Measurements from ENCODE around the gene TRIM17.

The TRIM17 gene

DNA sequence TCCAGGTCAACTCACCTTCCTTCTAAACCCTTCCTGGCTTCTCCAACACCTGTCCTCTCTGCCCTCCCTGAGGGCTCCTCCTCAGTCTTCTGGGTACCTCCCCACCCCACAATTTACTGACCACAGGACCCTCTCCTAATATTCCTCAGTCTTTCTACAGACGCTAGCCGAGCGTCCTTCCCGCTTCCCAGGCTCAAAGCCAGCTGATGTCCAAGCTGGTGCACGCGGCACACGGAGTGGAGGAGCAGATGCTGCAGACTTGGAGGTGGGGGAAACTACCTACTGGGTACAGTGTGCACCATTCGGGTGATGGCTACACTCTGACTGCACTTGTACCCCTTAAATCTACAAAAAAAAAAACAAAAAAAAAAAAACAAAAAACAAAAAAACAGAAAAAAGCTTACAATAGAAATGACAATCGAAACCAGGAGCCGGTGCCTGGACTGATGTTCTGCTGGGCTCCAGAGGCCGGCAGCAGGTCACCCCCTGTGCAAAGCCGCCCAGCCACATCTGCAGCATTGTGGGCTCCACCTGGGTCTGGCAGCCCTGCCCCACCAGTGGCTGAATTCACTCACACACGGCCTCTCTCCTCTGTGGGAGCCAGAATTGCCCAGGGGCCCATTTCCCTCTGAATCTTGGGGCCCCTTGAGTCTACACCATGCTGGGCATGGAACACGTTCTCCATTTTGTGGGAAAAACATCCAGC lies 17.0 kb downstream of the TRIM17 start:
- H3K27me3 ChIP-seq (ENCODE audit: low read depth, low read length), result no peaks in the 10 kb centered on the region
- no peak overlapping the region for H3K4me2 ChIP-seq (ENCODE audit: low read length)
- no peak overlapping the region for H3K9ac ChIP-seq (ENCODE audit: low read length)
- H3K36me3 ChIP-seq (replicated peaks; ENCODE audit: low read depth, low read length), result peaks cover 65% of the 10 kb centered on the region
- H3K9me3 ChIP-seq (ENCODE audit: insufficient read depth, low read length), result no peaks in the 10 kb centered on the region
- no peak overlapping the region for H3K27ac ChIP-seq (ENCODE audit: low read length)
- H3K79me2 ChIP-seq (ENCODE audit: low read length), result peaks cover 57% of the 10 kb centered on the region
- H2AFZ ChIP-seq (ENCODE audit: low read depth, low read length), result no peak overlapping the region
- H4K20me1 ChIP-seq (ENCODE audit: insufficient read depth, low read length), result peaks cover 41% of the 10 kb centered on the region
- TF ChIP-seq EZH2phosphoT487 (IDR thresholded peaks at IDR 0.05; ENCODE audit: low read depth), result no peak
- H3K4me3 ChIP-seq (ENCODE audit: low read length), result no peak overlapping the region
- H3K4me1 ChIP-seq (ENCODE audit: low read length), result peaks cover 6% of the 10 kb centered on the region

GRCh38 chr1:228398741-228399461 lies 17.8 kb downstream of the TRIM17 start:
- no peaks in the 10 kb centered on the region for H3K9me3 ChIP-seq (ENCODE audit: insufficient read depth, low read length)
- H3K27me3 ChIP-seq (ENCODE audit: low read depth, low read length), result no peaks in the 10 kb centered on the region
- peaks cover 63% of the 10 kb centered on the region for H3K36me3 ChIP-seq (replicated peaks; ENCODE audit: low read depth, low read length)
- no peak overlapping the region for H3K9ac ChIP-seq (ENCODE audit: low read length)
- H2AFZ ChIP-seq (ENCODE audit: low read depth, low read length), result no peak overlapping the region
- H3K4me2 ChIP-seq (ENCODE audit: low read length), result no peak overlapping the region
- H3K4me1 ChIP-seq (ENCODE audit: low read length), result no peaks in the 10 kb centered on the region
- H3K4me3 ChIP-seq (ENCODE audit: low read length), result no peak overlapping the region
- H3K79me2 ChIP-seq (ENCODE audit: low read length), result peaks cover 50% of the 10 kb centered on the region
- H3K27ac ChIP-seq (ENCODE audit: low read length), result no peak overlapping the region
- H4K20me1 ChIP-seq (ENCODE audit: insufficient read depth, low read length), result peaks cover 33% of the 10 kb centered on the region
- TF ChIP-seq, protein P1, sequence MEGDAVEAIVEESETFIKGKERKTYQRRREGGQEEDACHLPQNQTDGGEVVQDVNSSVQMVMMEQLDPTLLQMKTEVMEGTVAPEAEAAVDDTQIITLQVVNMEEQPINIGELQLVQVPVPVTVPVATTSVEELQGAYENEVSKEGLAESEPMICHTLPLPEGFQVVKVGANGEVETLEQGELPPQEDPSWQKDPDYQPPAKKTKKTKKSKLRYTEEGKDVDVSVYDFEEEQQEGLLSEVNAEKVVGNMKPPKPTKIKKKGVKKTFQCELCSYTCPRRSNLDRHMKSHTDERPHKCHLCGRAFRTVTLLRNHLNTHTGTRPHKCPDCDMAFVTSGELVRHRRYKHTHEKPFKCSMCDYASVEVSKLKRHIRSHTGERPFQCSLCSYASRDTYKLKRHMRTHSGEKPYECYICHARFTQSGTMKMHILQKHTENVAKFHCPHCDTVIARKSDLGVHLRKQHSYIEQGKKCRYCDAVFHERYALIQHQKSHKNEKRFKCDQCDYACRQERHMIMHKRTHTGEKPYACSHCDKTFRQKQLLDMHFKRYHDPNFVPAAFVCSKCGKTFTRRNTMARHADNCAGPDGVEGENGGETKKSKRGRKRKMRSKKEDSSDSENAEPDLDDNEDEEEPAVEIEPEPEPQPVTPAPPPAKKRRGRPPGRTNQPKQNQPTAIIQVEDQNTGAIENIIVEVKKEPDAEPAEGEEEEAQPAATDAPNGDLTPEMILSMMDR (IDR thresholded peaks at IDR 0.05; ENCODE audit: low read depth, low read length), result no peak
- TF ChIP-seq EZH2phosphoT487 (IDR thresholded peaks at IDR 0.05; ENCODE audit: low read depth), result no peak

- Histone ChIP-seq H3K9ac (ENCODE audit: low read length) (no peak overlapping the region), H3K4me2 (ENCODE audit: low read length) (no peak overlapping the region), H4K20me1 (ENCODE audit: insufficient read depth, low read length) (peaks cover 26% of the 10 kb centered on the region), H3K9me3 (ENCODE audit: insufficient read depth, low read length) (no peaks in the 10 kb centered on the region), H3K36me3 (replicated peaks; ENCODE audit: low read depth, low read length) (peaks cover 56% of the 10 kb centered on the region), H3K27me3 (ENCODE audit: low read depth, low read length) (no peaks in the 10 kb centered on the region), H3K79me2 (ENCODE audit: low read length) (peaks cover 40% of the 10 kb centered on the region), H2AFZ (ENCODE audit: low read depth, low read length) (no peak overlapping the region), H3K27ac (ENCODE audit: low read length) (no peak overlapping the region), H3K4me3 (ENCODE audit: low read length) (no peak overlapping the region), H3K4me1 (ENCODE audit: low read length) (no peaks in the 10 kb centered on the region)
- TF ChIP-seq EZH2phosphoT487 (IDR thresholded peaks at IDR 0.05; ENCODE audit: low read depth), result no peak
- TF ChIP-seq, protein P1 (IDR thresholded peaks at IDR 0.05; ENCODE audit: low read depth, low read length), result no peak
Observed at GRCh38 chr1:228397966-228398365, 18.7 kb downstream of the TRIM17 start.

DNA sequence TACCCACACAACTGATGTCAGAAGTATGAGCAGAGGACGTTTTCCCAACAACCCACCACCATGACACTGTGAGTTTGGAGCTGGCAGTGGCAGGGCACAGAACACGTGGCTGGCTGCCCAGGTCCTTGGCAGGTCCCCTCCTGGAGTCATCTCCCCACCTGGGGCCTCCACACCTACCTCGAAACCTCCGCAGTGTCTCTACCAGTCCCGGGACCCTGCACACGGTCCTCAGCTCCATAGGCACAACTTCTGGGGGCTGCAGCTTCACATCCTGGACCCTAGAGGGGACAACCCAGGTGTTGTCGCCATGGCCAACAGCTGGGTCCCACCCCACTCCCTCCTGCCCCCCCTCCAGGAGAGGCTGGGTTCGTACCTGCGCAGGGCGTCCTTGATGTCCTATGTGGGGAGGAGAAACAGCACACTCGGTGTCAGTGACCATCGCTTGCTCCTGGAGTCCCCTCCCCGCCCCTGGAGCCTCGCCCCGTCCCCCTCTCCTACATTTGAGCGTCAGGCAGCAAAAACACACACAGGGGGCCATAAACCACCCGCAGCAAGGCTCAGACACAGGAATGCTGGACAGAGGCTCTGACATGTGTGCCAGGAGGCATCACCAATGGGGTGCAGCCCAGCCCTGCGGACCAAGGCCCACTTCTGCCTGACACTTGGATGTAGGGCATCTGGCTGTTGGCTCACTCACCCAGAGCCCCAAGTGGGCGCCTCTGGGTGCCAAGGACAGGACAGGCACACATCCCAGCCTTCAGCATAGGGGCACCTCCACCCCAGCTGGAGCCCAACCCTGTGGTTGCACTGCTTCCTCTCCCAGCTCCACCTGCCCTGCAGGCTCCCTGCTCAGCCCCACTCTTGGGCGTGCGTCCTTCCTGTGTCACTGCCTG lies 19.6 kb downstream of the TRIM17 start:
- H3K27ac ChIP-seq (ENCODE audit: low read length), result no peak overlapping the region
- peaks cover 55% of the 10 kb centered on the region for H3K36me3 ChIP-seq (replicated peaks; ENCODE audit: low read depth, low read length)
- peaks cover 31% of the 10 kb centered on the region for H3K79me2 ChIP-seq (ENCODE audit: low read length)
- H2AFZ ChIP-seq (ENCODE audit: low read depth, low read length), result no peak overlapping the region
- no peak overlapping the region for H3K4me2 ChIP-seq (ENCODE audit: low read length)
- H3K4me3 ChIP-seq (ENCODE audit: low read length), result no peak overlapping the region
- H4K20me1 ChIP-seq (ENCODE audit: insufficient read depth, low read length), result peaks cover 17% of the 10 kb centered on the region
- TF ChIP-seq, protein P1 (IDR thresholded peaks at IDR 0.05; ENCODE audit: low read depth, low read length), result no peak
- TF ChIP-seq EZH2phosphoT487 (IDR thresholded peaks at IDR 0.05; ENCODE audit: low read depth), result no peak
- H3K27me3 ChIP-seq (ENCODE audit: low read depth, low read length), result no peaks in the 10 kb centered on the region
- H3K9ac ChIP-seq (ENCODE audit: low read length), result no peak overlapping the region
- H3K9me3 ChIP-seq (ENCODE audit: insufficient read depth, low read length), result no peaks in the 10 kb centered on the region
- no peaks in the 10 kb centered on the region for H3K4me1 ChIP-seq (ENCODE audit: low read length)
